Measurements from ENCODE around the gene RAB11FIP4. TPM values are rescaled to one million over a fixed set of nuclear protein-coding genes. Genes with fewer than 3 reads are reported as not detected.

Gene RAB11FIP4
- total and polyA plus RNA-seq, 10 of the 15 experiments (the other 5 are each of a cell fraction or from before 2014, with no cell fraction given) = 1.4 to 27.0 (median 17.6) TPM

DNA sequence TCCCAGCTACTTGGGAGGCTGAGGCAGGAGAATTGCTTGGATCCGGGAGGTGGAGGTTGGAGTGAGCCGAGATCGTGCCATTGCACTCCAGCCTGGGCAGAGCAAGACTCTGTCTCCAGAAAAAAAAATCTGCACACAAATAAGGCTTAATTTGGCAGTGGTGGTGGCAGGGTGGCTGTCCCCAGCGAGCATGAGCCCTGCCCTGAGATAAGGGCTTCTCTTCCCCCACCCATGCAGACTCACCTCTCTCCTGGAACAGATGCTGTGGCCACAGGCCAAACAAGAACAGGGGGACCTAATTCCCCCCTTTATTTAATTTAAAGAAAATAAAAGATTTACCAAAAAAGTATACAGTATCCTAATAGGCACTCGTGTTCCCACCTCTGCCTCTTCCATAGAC, 157.2 kb downstream of the RAB11FIP4 start (continued):
- TF ChIP-seq POLR2AphosphoS2 (IDR thresholded peaks at IDR 0.05; ENCODE audit: low read depth, low read length) (no peak), ETV6 (conservative IDR thresholded peaks at IDR 0.05 in 1 of 2, IDR thresholded peaks at IDR 0.05 in 1 of 2; ENCODE audit: borderline replicate concordance in 1 of 2, low read depth in 1 of 2) (no peak), EZH2 (IDR thresholded peaks at IDR 0.05; ENCODE audit: borderline replicate concordance, control insufficient read depth, low read depth, low read length) (no peak), MYC (IDR thresholded peaks at IDR 0.05; ENCODE audit: insufficient read depth, insufficient read length, insufficient replicate concordance, low read length, severe bottlenecking) (no peak), TCF3 (IDR thresholded peaks at IDR 0.05; ENCODE audit: borderline replicate concordance, insufficient read depth, low read depth, low read length) (no peak)
- TF ChIP-seq, protein P1, sequence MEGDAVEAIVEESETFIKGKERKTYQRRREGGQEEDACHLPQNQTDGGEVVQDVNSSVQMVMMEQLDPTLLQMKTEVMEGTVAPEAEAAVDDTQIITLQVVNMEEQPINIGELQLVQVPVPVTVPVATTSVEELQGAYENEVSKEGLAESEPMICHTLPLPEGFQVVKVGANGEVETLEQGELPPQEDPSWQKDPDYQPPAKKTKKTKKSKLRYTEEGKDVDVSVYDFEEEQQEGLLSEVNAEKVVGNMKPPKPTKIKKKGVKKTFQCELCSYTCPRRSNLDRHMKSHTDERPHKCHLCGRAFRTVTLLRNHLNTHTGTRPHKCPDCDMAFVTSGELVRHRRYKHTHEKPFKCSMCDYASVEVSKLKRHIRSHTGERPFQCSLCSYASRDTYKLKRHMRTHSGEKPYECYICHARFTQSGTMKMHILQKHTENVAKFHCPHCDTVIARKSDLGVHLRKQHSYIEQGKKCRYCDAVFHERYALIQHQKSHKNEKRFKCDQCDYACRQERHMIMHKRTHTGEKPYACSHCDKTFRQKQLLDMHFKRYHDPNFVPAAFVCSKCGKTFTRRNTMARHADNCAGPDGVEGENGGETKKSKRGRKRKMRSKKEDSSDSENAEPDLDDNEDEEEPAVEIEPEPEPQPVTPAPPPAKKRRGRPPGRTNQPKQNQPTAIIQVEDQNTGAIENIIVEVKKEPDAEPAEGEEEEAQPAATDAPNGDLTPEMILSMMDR (IDR thresholded peaks at IDR 0.05 in 2 of 3, conservative IDR thresholded peaks at IDR 0.05 in 1 of 3; ENCODE audit: control insufficient read depth in 2 of 3, extremely low read depth in 1 of 3, insufficient read depth in 1 of 3, low read depth in 3 of 3, low read length in 3 of 3) = no peak

DNA sequence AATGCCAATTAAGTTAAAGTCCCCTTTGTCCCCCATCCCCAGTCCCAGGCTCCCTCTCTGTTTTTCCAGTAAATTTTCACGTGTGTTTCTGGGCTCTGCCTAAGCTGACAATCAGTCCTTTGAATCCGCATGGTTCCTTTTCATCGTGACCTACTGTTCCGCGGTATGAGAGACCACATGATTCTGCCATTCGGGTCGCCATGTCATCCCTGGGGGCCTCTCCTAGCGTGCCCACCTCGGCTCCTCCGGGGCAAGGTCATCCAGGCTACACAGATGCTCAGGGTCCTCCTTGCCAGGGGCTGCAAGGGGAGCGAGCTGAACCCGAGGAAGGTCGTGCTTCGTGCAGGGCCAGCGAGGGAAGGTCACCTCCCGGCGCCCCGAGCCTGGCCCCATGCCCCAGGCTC, 157.6 kb downstream of the RAB11FIP4 start:
- RAD21 ChIA-PET (ENCODE audit: unreplicated experiment) = interaction anchor here (1.0 to 1.3 kb wide), 4 partner anchors 9 to 17 kb away, joined by 4 to 5 read pairs (median 5); no protein-coding TSS in a partner anchor
- ATAC-seq = peak; percentile 49
- no peak for FAIRE-seq
- no peak for DNase-seq (ENCODE audit: low read depth, low spot score)
- under 1% methylated on average over 18 of the region's 18 CpGs for WGBS (ENCODE audit: insufficient coverage, insufficient replicate concordance, low lambda C conversion rate, missing lambda C conversion rate)
- SMC1A ChIA-PET (ENCODE audit: uncharacterized antibody, unreplicated experiment) = interaction anchor here (3.2 kb wide), 1 partner anchor 11 kb away, joined by 12 read pairs; no protein-coding TSS in a partner anchor
- Histone ChIP-seq H3K36me3 (ENCODE audit: control insufficient read depth in 2 of 2, insufficient read depth in 2 of 2, low read length in 1 of 2) (no peaks in the 10 kb centered on the region), H3K9ac (ENCODE audit: control insufficient read depth, insufficient read depth, low read length) (peak overlapping the region; percentile 69), H2AFZ (ENCODE audit: control insufficient read depth, low read depth, low read length) (peak overlapping the region; percentile 95), H3K27ac (ENCODE audit: control insufficient read depth, insufficient read depth) (peak overlapping the region; percentile 78), H3K79me2 (ENCODE audit: control insufficient read depth, insufficient read depth, low read length) (no peaks in the 10 kb centered on the region), H3K4me2 (ENCODE audit: control insufficient read depth, insufficient read depth) (peak overlapping the region; percentile 90), H3K9me3 (replicated peaks; ENCODE audit: control insufficient read depth, insufficient read depth, low read length) (no peaks in the 10 kb centered on the region; the same call in 2 of the 3 replicates), H4K20me1 (ENCODE audit: control insufficient read depth, insufficient read depth) (no peaks in the 10 kb centered on the region), H3K4me3 (peak overlapping the region; percentile 91), H3K4me1 (ENCODE audit: control insufficient read depth, insufficient read depth, low read length) (no peaks in the 10 kb centered on the region), H3K27me3 (replicated peaks in 1 of 2; ENCODE audit: control insufficient read depth in 2 of 2, insufficient read depth in 2 of 2, low read length in 1 of 2) (no peaks in the 10 kb centered on the region; a peak in 1 of 4 replicates)
- in situ Hi-C loops (cut with MboI) = no loop called here
- intact Hi-C loops (cut with micrococcal nuclease; ENCODE audit: unreplicated experiment) = no loop called here
- POLR2A ChIA-PET = interaction anchor here (0.6 to 0.7 kb wide), 3 partner anchors 14 to 339 kb away, joined by 3 to 4 read pairs (median 3); no protein-coding TSS in a partner anchor
- BruUV-seq (replicated peaks) = no TSS peak
- CTCF ChIA-PET = interaction anchor here (1.0 to 1.2 kb wide), 3 partner anchors 9 to 12 kb away, joined by 3 read pairs; no protein-coding TSS in a partner anchor
- TF ChIP-seq NFIC (IDR thresholded peaks at IDR 0.05; ENCODE audit: low read depth, low read length) (no peak), ZNF687 (IDR thresholded peaks at IDR 0.05) (no peak), HDAC6 (IDR thresholded peaks at IDR 0.05; ENCODE audit: unreplicated experiment) (no peak), NRF1 (conservative IDR thresholded peaks at IDR 0.05; ENCODE audit: low read depth, low read length) (no peak), ZNF274 (IDR thresholded peaks at IDR 0.05; ENCODE audit: insufficient read depth, insufficient read length) (no peak), ZNF217 (IDR thresholded peaks at IDR 0.05) (no peak), ESRRA (IDR thresholded peaks at IDR 0.05; ENCODE audit: low read length) (no peak)
- TF ChIP-seq, protein P2, sequence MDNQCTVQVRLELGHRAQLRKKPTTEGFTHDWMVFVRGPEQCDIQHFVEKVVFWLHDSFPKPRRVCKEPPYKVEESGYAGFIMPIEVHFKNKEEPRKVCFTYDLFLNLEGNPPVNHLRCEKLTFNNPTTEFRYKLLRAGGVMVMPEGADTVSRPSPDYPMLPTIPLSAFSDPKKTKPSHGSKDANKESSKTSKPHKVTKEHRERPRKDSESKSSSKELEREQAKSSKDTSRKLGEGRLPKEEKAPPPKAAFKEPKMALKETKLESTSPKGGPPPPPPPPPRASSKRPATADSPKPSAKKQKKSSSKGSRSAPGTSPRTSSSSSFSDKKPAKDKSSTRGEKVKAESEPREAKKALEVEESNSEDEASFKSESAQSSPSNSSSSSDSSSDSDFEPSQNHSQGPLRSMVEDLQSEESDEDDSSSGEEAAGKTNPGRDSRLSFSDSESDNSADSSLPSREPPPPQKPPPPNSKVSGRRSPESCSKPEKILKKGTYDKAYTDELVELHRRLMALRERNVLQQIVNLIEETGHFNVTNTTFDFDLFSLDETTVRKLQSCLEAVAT (IDR thresholded peaks at IDR 0.05) = no peak
